GM12872 (cell line): ENCODE data around the gene MGP.

Experiments
- CTCF ChIP-seq: IDR thresholded peaks from 3 replicates; pipeline ENCODE4 v1.5.1; 2011; ENCODE audit warnings: low read depth, mild to moderate bottlenecking, low read length, moderate library complexity; ENCODE audit not compliant: insufficient read depth

The MGP gene

GRCh38 chr12:14885718-14886221 lies at the start of gene MGP:
TSS of gene MGP (minus strand) at chr12:14885854. CDS start at chr12:14885791, 63 bp downstream.
- no peak for TF ChIP-seq CTCF

GRCh38 chr12:14935031-14935430 lies 49.4 kb upstream of the MGP start:
- TF ChIP-seq CTCF: no peak

GRCh38 chr12:14934511-14934910 lies 48.9 kb upstream of the MGP start:
- TF ChIP-seq CTCF: no peak

- TF ChIP-seq CTCF: no peak
These were observed 46.3 kb upstream of the MGP start for GRCh38 chr12:14931791-14932560.

GRCh38 chr12:14931359-14931758 lies 45.7 kb upstream of the MGP start:
- TF ChIP-seq CTCF: no peak

- TF ChIP-seq CTCF: no peak
These were observed 44.6 kb upstream of the MGP start for GRCh38 chr12:14930299-14930698.

- TF ChIP-seq CTCF: no peak
These were observed 43.3 kb upstream of the MGP start for GRCh38 chr12:14928931-14929330.
